HG02852 (cell line): Measurements from ENCODE around the gene MICB.

Experiments
- ATAC-seq: cut with Tn5 transposase; IDR thresholded peaks from one replicate; pipeline ENCODE4 v1.9.1; 2021; ENCODE audit warnings: mild to moderate bottlenecking, moderate library complexity; ENCODE audit not compliant: unreplicated experiment

Gene MICB

DNA sequence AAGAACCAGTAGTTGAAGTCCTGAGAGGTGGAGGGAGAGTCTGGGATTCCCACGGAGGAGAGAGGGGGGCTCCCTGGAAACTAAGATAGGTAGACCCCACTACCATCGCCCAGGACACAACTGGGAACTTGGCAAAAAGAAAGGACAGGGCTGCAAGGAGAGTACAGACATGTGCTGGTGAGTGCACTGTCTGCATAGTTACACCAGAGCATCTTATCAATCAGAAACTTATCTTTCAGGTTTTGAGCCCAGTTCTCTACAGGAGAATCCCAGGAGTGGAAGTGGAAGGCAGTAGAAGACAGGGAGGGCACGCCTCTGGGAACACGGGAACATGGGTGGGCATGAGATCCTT, 61.6 kb downstream of the MICB start:
- ATAC-seq: no peak

DNA sequence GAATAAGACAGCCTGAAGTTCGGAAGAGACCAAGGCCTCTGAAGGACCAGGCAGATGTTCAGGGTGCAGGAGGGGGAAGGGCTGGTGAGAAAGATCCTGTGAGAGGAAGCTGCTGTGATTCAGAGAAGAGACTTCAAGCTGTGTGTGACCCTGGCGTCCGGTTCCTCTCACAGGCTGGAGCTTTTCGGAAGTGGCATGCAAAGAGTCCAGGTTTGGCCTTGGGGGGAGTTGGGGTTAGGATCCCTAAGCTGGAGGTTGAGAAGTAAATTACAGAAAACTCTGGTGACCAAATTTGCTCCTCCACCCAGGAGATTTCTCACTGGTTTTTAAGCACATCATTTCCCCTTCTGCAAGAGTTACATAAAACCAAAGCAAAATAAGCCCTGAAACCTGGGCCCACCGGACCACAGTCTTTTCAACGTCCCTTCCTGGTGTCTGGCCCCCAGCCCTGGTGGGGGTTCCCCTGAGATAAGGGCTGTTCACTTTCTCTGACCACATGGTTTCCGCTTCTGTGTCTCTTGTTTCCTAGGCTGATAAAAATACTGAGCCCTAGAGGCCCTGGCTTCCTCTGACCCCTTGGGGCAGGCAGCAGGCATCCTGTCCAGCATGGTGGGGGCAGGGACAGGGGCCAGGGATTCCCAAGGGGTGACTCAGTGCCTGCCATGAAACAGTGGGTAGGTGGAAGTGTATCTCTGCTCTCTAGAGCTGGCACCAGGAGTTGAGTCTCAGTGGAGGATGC, 62.2 kb downstream of the MICB start:
- ATAC-seq: peak; percentile 52

DNA sequence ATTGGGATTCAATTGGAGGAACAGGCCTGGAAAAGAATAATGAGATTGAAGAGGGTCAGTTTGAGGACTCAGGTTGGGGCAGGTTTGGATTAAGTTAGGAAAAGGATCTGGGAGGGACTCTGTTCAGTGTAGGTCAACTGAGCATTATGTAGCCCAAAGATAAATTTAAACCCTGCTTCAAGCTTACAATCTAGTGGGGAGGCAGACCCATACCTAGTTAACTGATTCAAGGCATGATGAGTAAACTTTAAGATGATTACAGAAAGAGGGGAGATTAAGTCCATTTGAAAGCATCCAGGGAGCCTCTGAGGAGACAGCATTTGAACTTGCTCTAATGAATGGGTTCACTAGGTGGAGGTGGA, 62.7 kb downstream of the MICB start:
- ATAC-seq: no peak
